PFSK-1 (cell line): Measurements from ENCODE around the gene OLIG1.

Experiments used
- FOXP2 ChIP-seq: optimal IDR thresholded peaks from 2 replicates; pipeline ENCODE3; 2011; ENCODE audit warnings: borderline replicate concordance, control low read depth, inconsistent platforms; ENCODE audit not compliant: insufficient read depth; ENCODE audit errors: extremely low read length, extremely low read depth
- POLR2AphosphoS5 ChIP-seq: IDR thresholded peaks from 2 replicates; pipeline ENCODE4 v1.6.1; 2012; ENCODE audit warnings: low read depth, mild to moderate bottlenecking, control low read depth, low read length, moderate library complexity
- SIN3A ChIP-seq: IDR thresholded peaks from 2 replicates; pipeline ENCODE4 v1.6.1; 2012; ENCODE audit warnings: mild to moderate bottlenecking, low read length, moderate library complexity, borderline replicate concordance; ENCODE audit not compliant: insufficient read depth
- TAF1 ChIP-seq: IDR thresholded peaks from 2 replicates; pipeline ENCODE4 v1.6.1; 2012; ENCODE audit warnings: low read length, control low read depth, borderline replicate concordance; ENCODE audit not compliant: insufficient read depth
- TF ChIP-seq, protein P1 (sequence below), 2 experiments: IDR thresholded peaks; 2 replicates each; pipeline versions ENCODE4 v1.6.1 to v1.8.0; 2011 to 2012; ENCODE audit warnings: low read depth in 2 of 2, low read length in 2 of 2, control low read depth in 1 of 2, inconsistent platforms in 1 of 2, mild to moderate bottlenecking in 1 of 2, moderate library complexity in 1 of 2; ENCODE audit not compliant: insufficient read depth in 1 of 2

Gene OLIG1

DNA sequence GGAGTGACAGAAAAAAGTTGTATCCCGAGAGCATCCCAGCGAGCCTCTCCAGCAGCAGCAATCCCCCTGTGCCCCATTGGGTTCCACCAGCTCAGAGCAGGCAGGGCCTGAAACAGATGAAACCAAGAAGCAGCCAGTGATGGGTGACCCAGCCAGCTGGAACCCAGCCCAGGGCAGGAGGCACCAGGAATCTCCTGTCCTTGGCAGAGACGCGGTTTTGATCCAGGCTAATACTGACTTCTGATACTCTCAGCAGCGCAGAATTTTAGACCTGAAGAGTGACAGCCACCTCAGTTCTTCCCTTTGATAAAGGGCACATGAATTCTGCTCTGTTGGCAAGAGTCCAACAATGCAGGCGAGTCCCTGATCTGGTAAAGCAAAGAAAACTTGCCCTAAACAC, 11.4 kb upstream of the OLIG1 start:
- TF ChIP-seq FOXP2 (no peak), SIN3A (no peak), TAF1 (no peak), POLR2AphosphoS5 (no peak)
- TF ChIP-seq, protein P1, sequence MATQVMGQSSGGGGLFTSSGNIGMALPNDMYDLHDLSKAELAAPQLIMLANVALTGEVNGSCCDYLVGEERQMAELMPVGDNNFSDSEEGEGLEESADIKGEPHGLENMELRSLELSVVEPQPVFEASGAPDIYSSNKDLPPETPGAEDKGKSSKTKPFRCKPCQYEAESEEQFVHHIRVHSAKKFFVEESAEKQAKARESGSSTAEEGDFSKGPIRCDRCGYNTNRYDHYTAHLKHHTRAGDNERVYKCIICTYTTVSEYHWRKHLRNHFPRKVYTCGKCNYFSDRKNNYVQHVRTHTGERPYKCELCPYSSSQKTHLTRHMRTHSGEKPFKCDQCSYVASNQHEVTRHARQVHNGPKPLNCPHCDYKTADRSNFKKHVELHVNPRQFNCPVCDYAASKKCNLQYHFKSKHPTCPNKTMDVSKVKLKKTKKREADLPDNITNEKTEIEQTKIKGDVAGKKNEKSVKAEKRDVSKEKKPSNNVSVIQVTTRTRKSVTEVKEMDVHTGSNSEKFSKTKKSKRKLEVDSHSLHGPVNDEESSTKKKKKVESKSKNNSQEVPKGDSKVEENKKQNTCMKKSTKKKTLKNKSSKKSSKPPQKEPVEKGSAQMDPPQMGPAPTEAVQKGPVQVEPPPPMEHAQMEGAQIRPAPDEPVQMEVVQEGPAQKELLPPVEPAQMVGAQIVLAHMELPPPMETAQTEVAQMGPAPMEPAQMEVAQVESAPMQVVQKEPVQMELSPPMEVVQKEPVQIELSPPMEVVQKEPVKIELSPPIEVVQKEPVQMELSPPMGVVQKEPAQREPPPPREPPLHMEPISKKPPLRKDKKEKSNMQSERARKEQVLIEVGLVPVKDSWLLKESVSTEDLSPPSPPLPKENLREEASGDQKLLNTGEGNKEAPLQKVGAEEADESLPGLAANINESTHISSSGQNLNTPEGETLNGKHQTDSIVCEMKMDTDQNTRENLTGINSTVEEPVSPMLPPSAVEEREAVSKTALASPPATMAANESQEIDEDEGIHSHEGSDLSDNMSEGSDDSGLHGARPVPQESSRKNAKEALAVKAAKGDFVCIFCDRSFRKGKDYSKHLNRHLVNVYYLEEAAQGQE (IDR thresholded peaks at IDR 0.05; ENCODE audit: insufficient read depth in 1 of 2, low read depth in 2 of 2, low read length in 2 of 2): no peak

DNA sequence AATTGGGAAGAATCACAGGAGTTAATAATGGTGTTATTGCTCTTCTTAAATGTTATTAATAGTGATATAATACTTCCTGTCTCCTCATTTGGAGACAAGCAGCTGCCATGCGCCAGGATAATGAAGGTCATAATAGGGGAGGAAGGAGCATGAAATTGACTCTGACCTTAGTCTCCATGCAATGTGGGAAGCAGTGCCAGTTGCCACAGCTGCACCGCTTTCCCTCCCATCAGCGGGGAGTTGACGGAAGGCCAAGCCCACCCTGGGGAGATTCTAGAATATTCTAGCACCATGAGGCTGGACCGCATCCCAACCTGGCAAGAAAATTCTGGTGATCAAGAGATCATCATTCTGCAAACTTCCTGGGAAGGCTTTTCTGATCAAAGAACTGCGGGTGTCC, 11.0 kb upstream of the OLIG1 start:
- TF ChIP-seq, protein P1 (IDR thresholded peaks at IDR 0.05; ENCODE audit: insufficient read depth in 1 of 2, low read depth in 2 of 2, low read length in 2 of 2): no peak
- TF ChIP-seq FOXP2 (no peak), POLR2AphosphoS5 (no peak), TAF1 (no peak), SIN3A (no peak)

DNA sequence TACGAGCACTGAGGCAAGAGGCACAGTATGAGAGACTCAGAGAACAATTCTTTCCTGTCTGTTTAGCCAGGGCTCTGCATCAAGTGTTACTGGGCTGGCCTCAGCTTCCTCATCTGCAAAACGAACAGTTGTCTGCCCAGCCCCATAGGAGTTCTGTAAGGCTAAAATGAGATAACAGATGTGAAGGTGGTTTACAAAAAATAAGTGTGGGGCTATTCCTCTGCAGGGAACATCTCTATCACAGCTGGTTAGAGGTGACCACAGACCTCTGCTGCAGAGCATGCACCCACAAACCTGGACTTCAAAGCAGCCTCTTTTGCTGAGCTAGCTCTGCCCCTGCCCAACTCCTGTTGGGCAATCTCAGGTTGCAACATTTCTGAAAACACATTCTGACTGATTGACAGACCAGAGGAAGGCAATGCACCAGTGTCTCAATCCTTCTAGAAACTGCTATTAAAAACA, 10.5 kb upstream of the OLIG1 start:
- TF ChIP-seq TAF1 (no peak), SIN3A (no peak), FOXP2 (no peak), POLR2AphosphoS5 (no peak)
- TF ChIP-seq, protein P1 (IDR thresholded peaks at IDR 0.05; ENCODE audit: insufficient read depth in 1 of 2, low read depth in 2 of 2, low read length in 2 of 2): no peak

DNA sequence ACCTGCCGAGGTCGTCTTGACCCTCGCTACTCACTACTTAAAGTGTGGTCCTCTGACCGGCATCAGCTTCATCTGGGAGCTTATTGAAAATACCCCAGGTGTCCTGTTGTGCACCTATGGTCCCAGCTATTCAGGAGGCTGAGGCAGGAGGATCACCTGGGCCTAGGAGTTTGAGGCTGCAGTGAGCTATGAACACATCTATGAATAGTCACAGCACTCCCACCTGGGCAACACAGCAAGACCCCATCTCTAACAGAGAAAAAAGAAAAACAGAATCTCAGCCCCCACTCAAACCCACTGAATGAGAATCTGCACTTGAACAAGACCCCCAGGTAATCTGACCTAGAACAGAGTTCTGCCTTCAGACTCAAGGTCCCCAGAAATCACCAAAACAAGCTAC, 8.7 kb upstream of the OLIG1 start:
- TF ChIP-seq POLR2AphosphoS5 (no peak), SIN3A (no peak), FOXP2 (no peak), TAF1 (no peak)
- TF ChIP-seq, protein P1 (IDR thresholded peaks at IDR 0.05; ENCODE audit: insufficient read depth in 1 of 2, low read depth in 2 of 2, low read length in 2 of 2): no peak

DNA sequence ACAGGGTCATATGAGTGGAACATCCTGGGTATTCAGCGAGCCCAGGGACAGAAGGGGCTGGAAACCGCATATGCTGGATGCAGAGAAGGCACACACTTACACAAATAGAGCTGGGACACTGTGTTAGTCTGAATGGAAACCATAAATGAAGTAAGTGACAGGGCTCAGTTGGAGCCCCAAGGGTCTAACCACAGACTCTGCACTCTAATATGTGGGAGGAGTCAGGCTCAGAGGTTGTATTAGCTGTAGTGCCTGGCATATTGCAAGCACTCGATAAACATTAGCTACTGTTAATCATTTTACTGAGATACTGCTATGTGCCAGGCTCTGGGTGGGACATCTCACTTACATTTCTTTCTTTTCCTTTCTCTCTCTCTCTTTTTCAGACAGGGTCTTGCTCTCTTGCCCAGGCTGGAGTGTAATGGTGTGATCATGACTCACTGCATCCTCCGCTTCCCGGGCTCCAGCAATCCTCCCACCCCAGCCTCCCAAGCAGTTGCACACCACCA, 6.5 kb upstream of the OLIG1 start:
- TF ChIP-seq SIN3A: no peak
- TF ChIP-seq, protein P1 (IDR thresholded peaks at IDR 0.05; ENCODE audit: insufficient read depth in 1 of 2, low read depth in 2 of 2, low read length in 2 of 2): no peak
- no peak for TF ChIP-seq FOXP2
- no peak for TF ChIP-seq TAF1
- TF ChIP-seq POLR2AphosphoS5: no peak
